GM21528 (cell line): ENCODE data around the gene SEMA4B.

ENCODE experiments used
- ATAC-seq: cut with Tn5 transposase; IDR thresholded peaks from one replicate; pipeline ENCODE4 v1.9.1; 2021; ENCODE audit warnings: mild to moderate bottlenecking, moderate library complexity; ENCODE audit not compliant: unreplicated experiment, low FRiP score

SEMA4B gene

GRCh38 chr15:90203473-90203872, 2.3 kb downstream of the SEMA4B start:
- ATAC-seq, result no peak

- no peak for ATAC-seq
Measured at GRCh38 chr15:90203922-90204321, 2.8 kb downstream of the SEMA4B start.

- no peak for ATAC-seq
Measured at GRCh38 chr15:90205050-90205848, 4.1 kb downstream of the SEMA4B start.

DNA sequence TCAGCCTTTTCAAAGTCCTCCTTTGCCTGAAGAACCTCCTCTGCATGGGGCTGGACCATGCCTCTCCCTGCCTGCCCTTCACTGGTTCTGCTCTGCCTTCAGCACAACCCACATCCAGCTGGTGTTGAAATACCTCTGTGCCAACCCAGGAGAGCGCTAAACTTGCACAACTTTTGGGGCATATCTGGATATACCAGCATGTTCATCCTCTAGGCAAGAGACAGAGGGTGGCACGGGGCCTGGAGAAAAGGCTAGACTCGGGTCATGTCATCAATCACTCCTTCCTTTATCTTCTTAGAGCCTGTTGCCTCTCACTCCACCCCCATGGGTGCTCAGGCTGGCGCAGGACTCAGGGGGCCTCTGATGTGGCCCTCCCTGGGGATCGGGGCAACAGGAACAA, 4.8 kb downstream of the SEMA4B start:
- no peak for ATAC-seq

DNA sequence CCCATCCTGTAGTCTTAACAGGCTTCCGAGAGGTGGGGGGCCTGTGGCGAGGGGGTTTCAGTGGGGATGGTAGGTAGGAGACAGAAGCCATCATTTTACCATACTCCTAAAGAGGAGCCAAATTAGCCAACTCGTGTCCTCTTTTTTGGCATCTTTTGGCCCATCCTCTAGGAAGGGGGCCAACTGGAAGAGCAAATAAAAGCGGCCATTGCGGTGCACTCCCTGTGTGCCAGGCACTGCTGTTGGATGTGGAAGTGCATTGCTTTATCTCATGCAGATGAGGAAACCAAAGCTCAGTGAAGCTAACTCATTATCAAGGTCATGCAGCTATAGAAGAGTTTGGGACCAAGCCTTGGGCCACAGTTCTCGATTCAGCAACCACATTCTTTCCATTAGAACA, 6.1 kb downstream of the SEMA4B start:
- ATAC-seq, result no peak

DNA sequence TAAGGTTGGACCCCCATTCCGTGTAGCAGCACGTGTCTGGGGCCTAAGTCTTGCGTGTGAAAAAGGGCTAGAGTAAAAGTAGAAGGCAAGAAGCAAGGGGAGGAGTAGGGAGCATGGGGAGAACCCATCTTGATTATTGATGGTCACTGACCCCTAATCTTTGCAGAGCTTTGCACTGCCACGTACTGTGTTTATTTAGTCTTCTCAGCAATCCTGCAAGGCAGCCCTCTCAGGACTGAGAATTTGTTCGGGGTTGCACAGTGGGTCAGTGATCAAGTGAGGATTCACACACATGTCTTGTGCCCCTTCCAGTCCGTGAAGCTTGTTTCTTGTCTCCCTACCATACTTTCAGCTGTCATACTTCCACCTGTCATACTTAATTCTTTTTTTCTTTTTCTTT, 7.2 kb downstream of the SEMA4B start:
- ATAC-seq, result no peak

GRCh38 chr15:90209591-90209990, 8.5 kb downstream of the SEMA4B start:
- no peak for ATAC-seq

GRCh38 chr15:90210593-90210992, 9.5 kb downstream of the SEMA4B start:
- ATAC-seq, result no peak

DNA sequence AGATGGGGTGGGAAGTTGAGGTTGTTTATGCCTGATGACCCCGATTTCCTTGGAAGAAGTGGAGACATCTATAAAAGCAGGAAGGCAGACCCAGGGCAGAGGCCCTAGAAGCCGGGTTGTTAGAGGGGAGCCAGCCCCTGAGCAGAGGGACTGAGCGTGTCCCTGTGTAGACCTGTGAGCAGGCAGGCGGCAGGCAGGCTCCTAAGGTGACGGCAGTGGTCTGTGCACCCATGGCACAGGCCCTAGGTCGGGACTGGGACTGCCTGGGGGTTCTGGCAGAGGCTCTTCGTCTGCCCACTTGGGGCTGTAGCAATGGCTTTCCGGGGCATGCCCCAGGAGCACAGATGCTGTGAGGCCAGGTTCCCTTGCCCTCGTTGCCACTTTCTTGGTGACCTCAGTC, 9.9 kb downstream of the SEMA4B start:
- no peak for ATAC-seq

- no peak for ATAC-seq
Measured at GRCh38 chr15:90211440-90212143, 10.5 kb downstream of the SEMA4B start.

- ATAC-seq, result no peak
Measured at GRCh38 chr15:90212221-90213098, 11.3 kb downstream of the SEMA4B start.

DNA sequence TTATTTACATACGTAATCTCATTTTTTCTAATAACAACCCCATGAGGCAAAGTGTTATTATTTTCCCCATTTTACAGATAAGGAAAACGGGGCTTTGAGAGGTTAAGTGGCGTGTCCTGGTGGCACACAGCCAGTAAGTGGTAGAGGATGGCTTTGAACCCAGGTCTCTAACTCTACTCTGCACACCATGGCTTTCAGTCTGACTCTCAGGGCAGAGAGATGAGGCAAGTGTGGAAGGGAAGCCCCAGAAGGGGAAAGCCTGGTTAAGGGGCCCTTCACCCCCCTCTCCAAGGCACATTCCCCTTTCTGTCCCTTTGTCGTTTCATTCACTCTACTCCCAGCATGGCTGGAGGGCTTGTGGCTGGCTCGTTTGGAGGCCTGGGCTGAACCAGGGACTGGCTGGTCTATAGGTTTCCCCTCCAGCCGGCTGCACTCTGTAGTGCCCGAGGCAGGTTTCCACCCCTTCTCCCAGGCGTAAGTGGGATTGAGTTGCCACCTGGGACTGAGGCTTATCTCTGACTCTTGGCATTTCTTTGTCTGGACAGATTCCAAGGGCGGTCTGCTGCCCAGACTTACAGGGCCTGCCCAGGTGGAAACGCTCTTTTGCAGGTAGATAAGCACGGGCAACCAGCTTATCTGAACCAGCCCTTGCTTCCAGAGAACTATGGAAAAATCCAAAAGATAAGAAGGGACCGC, 12.1 kb downstream of the SEMA4B start:
- ATAC-seq, result no peak

DNA sequence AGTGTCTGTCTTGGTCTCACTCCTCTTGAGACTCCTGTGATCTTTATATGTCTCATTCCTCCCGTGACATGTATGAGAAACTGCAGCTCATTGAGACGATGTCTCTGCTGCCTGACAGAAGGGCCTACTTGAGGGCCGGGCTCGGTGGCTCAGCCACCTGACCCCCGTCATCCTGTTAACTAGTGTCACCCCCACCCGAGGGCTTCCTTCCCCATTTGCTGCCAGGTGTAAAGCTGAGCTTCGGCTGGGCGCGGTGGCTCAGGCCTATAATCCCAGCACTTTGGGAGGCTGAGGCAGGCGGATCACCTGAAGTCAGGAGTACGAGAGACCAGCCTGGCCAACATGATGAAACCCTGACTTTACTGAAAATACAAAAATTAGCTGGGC, 12.7 kb downstream of the SEMA4B start:
- ATAC-seq, result no peak

DNA sequence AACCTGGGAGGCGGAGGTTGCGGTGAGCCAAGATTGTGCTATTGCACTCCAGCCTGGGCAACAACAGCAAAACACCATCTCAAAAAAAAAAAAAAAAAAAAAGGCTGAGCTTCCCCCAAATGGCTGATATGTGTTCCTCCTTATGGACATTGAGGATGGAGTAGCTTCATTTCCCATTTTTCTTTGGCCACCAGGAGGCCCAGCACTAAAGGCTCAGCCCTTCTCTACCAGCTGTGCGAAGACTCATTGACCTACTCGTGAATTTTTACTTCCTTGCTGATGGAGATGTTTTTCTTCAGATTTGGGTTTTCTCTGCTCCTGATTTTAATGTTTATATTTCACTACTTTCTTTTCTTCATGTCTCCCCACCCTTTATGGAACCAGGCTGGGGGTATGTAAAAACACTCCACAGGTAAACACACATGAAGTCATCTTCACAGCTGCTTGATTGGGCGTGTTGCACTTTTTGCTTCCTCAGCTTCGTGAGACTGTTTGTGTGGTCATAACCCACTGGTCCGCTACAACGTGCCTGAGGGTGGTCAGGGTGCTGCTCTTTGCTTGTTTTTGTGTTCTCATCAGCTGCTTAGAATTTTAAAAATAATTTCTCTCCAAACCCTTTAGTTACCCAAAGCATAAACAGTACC, 13.5 kb downstream of the SEMA4B start:
- no peak for ATAC-seq

GRCh38 chr15:90217671-90218394, 16.7 kb downstream of the SEMA4B start:
- ATAC-seq, result no peak

GRCh38 chr15:90219421-90220141, 18.5 kb downstream of the SEMA4B start:
- no peak for ATAC-seq

DNA sequence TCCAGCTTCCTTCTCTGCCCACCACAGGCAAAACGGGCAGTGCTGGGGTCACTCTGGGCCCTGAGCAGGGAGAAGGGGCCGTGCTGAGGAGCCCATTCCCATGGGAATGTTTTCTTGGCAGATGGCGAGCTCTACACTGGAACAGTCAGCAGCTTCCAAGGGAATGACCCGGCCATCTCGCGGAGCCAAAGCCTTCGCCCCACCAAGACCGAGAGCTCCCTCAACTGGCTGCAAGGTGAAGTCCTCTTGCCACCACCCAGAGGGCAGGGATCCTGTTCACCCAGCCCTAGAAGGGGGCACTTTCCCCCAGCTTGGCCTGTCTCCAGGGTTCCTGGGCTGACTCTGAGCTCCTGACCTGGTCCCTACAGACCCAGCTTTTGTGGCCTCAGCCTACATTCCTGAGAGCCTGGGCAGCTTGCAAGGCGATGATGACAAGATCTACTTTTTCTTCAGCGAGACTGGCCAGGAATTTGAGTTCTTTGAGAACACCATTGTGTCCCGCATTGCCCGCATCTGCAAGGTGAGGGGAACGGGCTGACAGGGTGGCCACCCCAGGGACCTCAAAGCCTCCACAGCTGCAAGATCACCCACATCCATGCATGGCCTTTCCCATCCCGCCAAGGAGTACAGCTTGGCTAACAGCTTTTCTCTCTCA, 20.2 kb downstream of the SEMA4B start:
- ATAC-seq, result no peak

- no peak for ATAC-seq
Measured at GRCh38 chr15:90222547-90222946, 21.4 kb downstream of the SEMA4B start.
